MM.1S (cell line): ENCODE measurements around the gene NINL.

Experiments used
- DNase-seq: peaks from one replicate; pipeline ENCODE4 v3.0.0-alpha.2; 2015
- H2AFZ ChIP-seq: fragments of 300-600 bp; sonication (generic); 2 replicates; pipeline ENCODE4 v1.6.0; 2016; ENCODE audit warnings: antibody characterized with exemption, low read length
- H3F3A ChIP-seq: fragments of 300-600 bp; sonication (generic); 2 replicates; pipeline ENCODE4 v1.6.1; 2016; ENCODE audit warnings: mild to moderate bottlenecking, antibody characterized with exemption, low read length, moderate library complexity, mixed read lengths; ENCODE audit not compliant: insufficient read depth
- H3K27ac ChIP-seq: fragments of 300-600 bp; sonication (generic); 2 replicates; pipeline ENCODE4 v1.5.1; 2016; ENCODE audit warnings: mild to moderate bottlenecking, low read length
- H3K27me3 ChIP-seq: fragments of 300-600 bp; sonication (generic); replicated peaks from 2 replicates; pipeline ENCODE4 v1.6.0; 2016; ENCODE audit warnings: low read length; ENCODE audit not compliant: insufficient read depth
- H3K36me3 ChIP-seq: fragments of 300-600 bp; sonication (generic); replicated peaks from 2 replicates; pipeline ENCODE4 v1.6.1; 2016; ENCODE audit warnings: mild to moderate bottlenecking, low read length, mixed read lengths; ENCODE audit not compliant: insufficient read depth
- H3K4me1 ChIP-seq: fragments of 300-600 bp; sonication (generic); 2 replicates; pipeline ENCODE4 v1.6.1; 2016; ENCODE audit warnings: low read length, mixed read lengths
- H3K4me2 ChIP-seq: fragments of 300-600 bp; sonication (generic); 2 replicates; pipeline ENCODE4 v1.6.0; 2016; ENCODE audit warnings: low read depth, low read length
- H3K4me3 ChIP-seq: fragments of 300-600 bp; sonication (generic); 2 replicates; pipeline ENCODE4 v1.5.1; 2016; ENCODE audit warnings: low read length, mixed read lengths
- H3K79me2 ChIP-seq: fragments of 300-600 bp; sonication (generic); 2 replicates; pipeline ENCODE4 v1.6.1; 2016; ENCODE audit warnings: mixed run types, low read length, mixed read lengths
- H3K9ac ChIP-seq: fragments of 300-600 bp; sonication (generic); 2 replicates; pipeline ENCODE4 v1.6.1; 2016; ENCODE audit warnings: low read length, mixed read lengths
- H3K9me2 ChIP-seq: fragments of 300-600 bp; sonication (generic); replicated peaks from 2 replicates; pipeline ENCODE4 v1.6.1; 2016; ENCODE audit warnings: mild to moderate bottlenecking, low read length, mixed read lengths; ENCODE audit not compliant: insufficient read depth
- H3K9me3 ChIP-seq: fragments of 300-600 bp; sonication (generic); replicated peaks from 2 replicates; pipeline ENCODE4 v1.6.1; 2016; ENCODE audit warnings: mild to moderate bottlenecking, low read length, mixed read lengths; ENCODE audit not compliant: insufficient read depth
- H4K20me1 ChIP-seq: fragments of 300-600 bp; sonication (generic); 2 replicates; pipeline ENCODE4 v1.6.1; 2016; ENCODE audit warnings: mild to moderate bottlenecking, low read length, moderate library complexity, mixed read lengths; ENCODE audit not compliant: insufficient read depth
- EZH2 ChIP-seq: fragments of 300-600 bp; sonication (generic); optimal IDR thresholded peaks from 2 replicates; pipeline ENCODE3; 2017; ENCODE audit warnings: low read depth, mild to moderate bottlenecking, antibody characterized with exemption, low read length, mixed read lengths
- EZH2phosphoT487 ChIP-seq: fragments of 300-600 bp; sonication (generic); IDR thresholded peaks from 2 replicates; pipeline ENCODE4 v1.6.1; 2018; ENCODE audit warnings: antibody characterized with exemption, low read length
- TF ChIP-seq, protein P1 (sequence below): fragments of 300-600 bp; sonication (generic); IDR thresholded peaks from 2 replicates; pipeline ENCODE4 v1.5.1; 2016; ENCODE audit warnings: antibody characterized with exemption, low read length, mixed read lengths

NINL gene

DNA sequence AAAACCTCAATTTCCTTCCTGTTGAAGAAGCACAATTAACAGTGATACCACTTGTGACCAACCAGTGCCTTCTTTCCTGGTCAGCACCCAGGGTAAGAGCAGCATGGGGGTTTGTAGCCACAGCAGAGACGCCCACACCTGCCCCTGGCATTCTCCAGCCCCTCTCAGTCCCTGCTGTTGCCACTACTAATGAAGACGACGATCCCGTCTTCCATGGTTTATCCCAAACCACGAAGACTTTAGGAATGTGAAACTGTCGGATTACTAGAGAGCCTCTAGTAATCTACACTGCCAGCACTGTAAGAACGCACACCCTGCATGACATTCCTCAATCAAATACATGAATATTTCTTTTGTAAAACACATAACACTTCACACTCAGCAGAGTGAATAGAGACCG is 117.9 kb downstream of the NINL start:
- Histone ChIP-seq H3K4me3 (no peak overlapping the region), H3K36me3 (no peaks in the 10 kb centered on the region), H3F3A (no peaks in the 10 kb centered on the region), H3K79me2 (no peaks in the 10 kb centered on the region), H3K4me2 (no peak overlapping the region), H3K27me3 (no peaks in the 10 kb centered on the region), H3K4me1 (no peaks in the 10 kb centered on the region), H3K9me3 (no peaks in the 10 kb centered on the region), H3K27ac (no peak overlapping the region), H4K20me1 (no peaks in the 10 kb centered on the region), H3K9ac (no peak overlapping the region), H3K9me2 (no peaks in the 10 kb centered on the region), H2AFZ (no peak overlapping the region)
- no peak for DNase-seq
- TF ChIP-seq EZH2phosphoT487 (no peak), EZH2 (no peak)
- TF ChIP-seq, protein P1, sequence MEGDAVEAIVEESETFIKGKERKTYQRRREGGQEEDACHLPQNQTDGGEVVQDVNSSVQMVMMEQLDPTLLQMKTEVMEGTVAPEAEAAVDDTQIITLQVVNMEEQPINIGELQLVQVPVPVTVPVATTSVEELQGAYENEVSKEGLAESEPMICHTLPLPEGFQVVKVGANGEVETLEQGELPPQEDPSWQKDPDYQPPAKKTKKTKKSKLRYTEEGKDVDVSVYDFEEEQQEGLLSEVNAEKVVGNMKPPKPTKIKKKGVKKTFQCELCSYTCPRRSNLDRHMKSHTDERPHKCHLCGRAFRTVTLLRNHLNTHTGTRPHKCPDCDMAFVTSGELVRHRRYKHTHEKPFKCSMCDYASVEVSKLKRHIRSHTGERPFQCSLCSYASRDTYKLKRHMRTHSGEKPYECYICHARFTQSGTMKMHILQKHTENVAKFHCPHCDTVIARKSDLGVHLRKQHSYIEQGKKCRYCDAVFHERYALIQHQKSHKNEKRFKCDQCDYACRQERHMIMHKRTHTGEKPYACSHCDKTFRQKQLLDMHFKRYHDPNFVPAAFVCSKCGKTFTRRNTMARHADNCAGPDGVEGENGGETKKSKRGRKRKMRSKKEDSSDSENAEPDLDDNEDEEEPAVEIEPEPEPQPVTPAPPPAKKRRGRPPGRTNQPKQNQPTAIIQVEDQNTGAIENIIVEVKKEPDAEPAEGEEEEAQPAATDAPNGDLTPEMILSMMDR: no peak

DNA sequence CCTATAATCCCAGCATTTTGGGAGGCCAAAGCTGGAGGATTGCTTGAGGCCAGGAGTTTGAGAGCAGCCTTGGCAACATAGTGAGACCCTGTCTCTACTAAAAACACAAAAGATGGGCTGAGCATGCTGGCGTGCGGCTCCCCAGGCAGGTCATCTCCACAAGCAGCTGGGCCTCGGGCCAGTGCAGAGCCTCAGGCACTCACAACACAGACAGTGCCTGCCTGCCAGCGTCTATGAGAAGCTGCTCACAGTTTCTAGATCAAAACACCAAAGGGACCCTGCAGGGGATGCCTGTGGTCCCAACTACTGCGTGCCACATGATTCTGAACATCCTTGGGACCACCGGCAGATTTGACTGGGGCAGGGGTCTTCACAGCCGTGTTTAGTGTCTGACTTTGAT is 118.5 kb downstream of the NINL start:
- no peak overlapping the region for H3K4me2 ChIP-seq
- H3K27me3 ChIP-seq: no peaks in the 10 kb centered on the region
- H3K27ac ChIP-seq: no peak overlapping the region
- no peaks in the 10 kb centered on the region for H3K9me2 ChIP-seq
- H3K36me3 ChIP-seq: no peaks in the 10 kb centered on the region
- H2AFZ ChIP-seq: no peak overlapping the region
- DNase-seq: no peak
- no peak overlapping the region for H3K9ac ChIP-seq
- no peaks in the 10 kb centered on the region for H3K4me1 ChIP-seq
- no peaks in the 10 kb centered on the region for H3K9me3 ChIP-seq
- no peaks in the 10 kb centered on the region for H4K20me1 ChIP-seq
- H3K79me2 ChIP-seq: no peaks in the 10 kb centered on the region
- no peaks in the 10 kb centered on the region for H3F3A ChIP-seq
- H3K4me3 ChIP-seq: no peak overlapping the region
- TF ChIP-seq, protein P1: no peak
- TF ChIP-seq EZH2phosphoT487 (no peak), EZH2 (no peak)

DNA sequence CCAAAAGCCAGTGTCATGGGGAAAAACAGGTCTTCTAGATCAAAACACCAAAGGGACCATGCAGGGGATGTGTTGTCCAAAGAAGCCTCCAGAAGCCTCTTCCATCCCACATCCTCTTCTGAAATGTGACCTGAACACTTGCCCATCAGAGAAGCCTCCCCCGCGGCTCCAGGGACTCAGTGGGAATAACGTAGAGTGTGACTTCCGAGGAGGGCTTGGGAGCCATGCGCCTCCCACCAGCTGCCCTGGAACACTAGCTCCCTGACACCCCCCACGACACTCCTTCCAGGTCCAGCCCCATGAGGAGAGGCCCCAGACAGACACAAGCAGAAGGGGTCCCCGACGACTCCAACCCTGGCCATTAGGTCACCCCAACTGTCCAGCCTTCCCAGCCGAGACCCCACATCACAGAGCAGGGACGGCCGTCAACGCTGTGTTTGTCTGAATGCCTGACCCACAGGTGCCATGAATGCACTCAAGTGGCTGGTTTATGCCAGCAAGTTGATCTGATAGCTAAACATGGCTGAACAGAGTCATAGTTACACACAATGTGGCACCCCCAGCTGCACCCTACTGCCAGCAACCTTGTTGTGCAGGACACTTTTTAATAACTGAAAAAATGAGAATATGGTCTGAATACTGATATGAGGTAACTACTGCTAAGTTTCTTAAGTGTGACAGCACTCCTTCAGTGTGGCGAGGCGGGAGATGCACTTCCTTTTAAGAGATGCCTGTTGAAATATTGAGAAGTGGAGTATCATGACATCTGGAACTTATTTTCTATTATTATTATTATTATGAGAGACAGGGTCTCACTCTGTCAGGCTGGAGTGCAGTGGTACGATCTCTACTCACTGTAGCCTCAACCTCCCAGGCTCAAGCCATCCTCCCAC is 119.8 kb downstream of the NINL start:
- no peaks in the 10 kb centered on the region for H3K36me3 ChIP-seq
- H3K9me3 ChIP-seq: no peaks in the 10 kb centered on the region
- no peak for DNase-seq
- no peak overlapping the region for H3K9ac ChIP-seq
- no peak overlapping the region for H3K4me2 ChIP-seq
- TF ChIP-seq EZH2phosphoT487 (no peak), EZH2 (no peak)
- TF ChIP-seq, protein P1: no peak
- no peaks in the 10 kb centered on the region for H3F3A ChIP-seq
- H3K27ac ChIP-seq: no peak overlapping the region
- H3K27me3 ChIP-seq: no peaks in the 10 kb centered on the region
- no peaks in the 10 kb centered on the region for H3K79me2 ChIP-seq
- no peaks in the 10 kb centered on the region for H3K9me2 ChIP-seq
- H2AFZ ChIP-seq: no peak overlapping the region
- H3K4me1 ChIP-seq: no peaks in the 10 kb centered on the region
- no peaks in the 10 kb centered on the region for H4K20me1 ChIP-seq
- no peak overlapping the region for H3K4me3 ChIP-seq
